DOHH2 (cell line): ENCODE results near the gene TOGARAM1.

Experiments used
- CTCF ChIP-seq: fragments of 200-600 bp; sonication (generic); IDR thresholded peaks from one replicate; pipeline ENCODE4 v1.5.1; 2014; ENCODE audit warnings: antibody characterized with exemption, mild to moderate bottlenecking, low read depth, low read length; ENCODE audit not compliant: poor library complexity, severe bottlenecking
- EZH2phosphoT487 ChIP-seq: fragments of 200-600 bp; sonication (generic); IDR thresholded peaks from 2 replicates; pipeline ENCODE4 v1.6.1; 2017; ENCODE audit warnings: borderline replicate concordance, mild to moderate bottlenecking, antibody characterized with exemption, low read length, moderate library complexity, mixed read lengths

GRCh38 chr14:45073231-45073879 is 111.4 kb downstream of the TOGARAM1 start:
- no peak for TF ChIP-seq CTCF
- TF ChIP-seq EZH2phosphoT487, result no peak
